ENCODE data around the gene DPP10.

Gene DPP10

DNA sequence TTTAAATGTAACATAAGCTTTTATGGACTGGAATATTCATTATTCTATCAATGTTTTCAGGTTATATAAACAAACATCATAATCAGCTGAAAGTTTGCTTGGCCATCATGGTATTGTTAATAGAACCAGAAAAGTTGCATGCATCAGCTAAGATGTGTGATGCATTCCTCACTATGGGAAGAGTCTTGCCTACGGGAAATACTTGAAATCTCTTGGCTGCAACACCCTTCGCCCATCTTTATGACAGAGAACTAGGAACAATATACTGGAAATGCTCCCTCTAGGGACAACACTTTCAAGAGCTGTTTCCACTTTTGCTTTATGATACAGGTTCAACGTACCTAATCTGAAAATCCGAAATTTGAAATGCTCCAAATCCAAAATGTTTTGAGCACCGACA, 1390.8 kb downstream of the DPP10 start:
- no peak for DNase-seq

DNA sequence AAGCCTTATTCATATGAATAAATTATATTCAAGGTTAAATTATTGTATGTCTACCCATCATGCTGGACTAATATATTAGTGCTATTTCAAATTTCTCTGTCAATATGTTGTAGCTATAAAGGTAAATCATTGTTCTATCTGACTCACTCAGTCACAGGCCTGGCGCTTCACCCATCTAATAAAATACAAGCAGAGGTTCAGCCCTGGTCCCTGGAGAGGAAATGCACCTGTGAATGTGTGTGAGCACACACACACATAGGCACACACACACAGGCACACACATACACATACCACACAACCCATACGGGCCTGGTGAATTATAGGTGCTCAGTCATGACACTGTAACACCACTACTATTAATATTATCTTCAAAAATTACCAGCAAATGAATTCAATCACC, 1396.1 kb downstream of the DPP10 start:
- DNase-seq = no peak

DNA sequence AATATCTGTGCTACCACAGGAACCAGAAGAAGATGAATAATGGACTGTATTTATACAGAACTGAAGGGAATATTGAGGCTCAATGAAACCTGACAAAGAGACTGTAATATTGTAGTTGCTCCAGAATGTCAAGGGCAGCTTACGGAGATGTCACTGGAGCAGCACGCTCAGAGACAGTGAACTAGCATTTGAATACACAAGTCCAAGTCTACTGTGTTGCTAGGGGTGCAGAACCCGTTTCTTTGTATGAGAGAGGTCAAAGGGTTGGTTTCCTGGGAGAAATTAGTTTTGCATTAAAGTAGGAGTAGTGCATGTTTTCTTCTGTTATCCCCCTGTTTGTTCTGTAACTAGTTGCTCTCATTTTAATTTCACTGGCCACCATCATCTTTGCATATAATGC, 1399.9 kb downstream of the DPP10 start:
- no peak for DNase-seq

DNA sequence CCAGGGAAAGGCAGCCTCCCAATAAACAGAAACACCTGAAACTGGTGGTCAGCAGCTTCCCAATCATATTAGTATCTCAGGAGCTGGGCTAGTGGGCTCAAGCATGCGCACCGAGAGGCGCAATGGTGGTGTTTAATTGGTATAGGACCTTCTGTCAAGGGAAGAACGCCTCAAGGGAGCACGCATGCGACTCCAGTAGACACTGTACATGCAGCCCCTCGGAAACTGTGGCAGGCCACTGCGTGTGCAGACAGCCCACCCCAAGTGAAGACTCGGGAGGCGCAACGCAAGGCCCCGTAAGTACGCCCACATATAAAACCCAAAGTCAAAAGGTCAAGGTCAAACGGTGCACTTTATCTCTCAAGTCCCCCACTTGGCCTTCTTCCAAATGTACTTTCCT, 1405.8 kb downstream of the DPP10 start:
- no peak for DNase-seq

DNA sequence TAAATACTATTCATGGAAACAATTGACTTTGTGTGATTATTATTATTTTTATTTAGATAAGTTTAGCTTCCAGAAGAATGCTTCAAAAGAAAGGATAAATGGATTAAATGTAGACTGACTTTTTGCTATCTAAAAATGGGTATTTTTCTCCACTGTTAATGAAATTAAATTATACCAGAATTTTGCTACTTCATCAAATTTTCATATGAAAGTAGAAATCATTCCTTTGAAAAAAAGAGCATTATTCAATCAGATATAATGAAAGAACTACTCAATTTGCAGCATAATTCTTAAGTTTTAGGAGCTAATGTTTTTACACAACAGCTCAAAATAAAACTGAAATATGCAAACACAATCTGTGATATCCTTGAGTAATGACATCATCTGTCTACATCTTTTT, 1424.6 kb downstream of the DPP10 start:
- no peak for DNase-seq

DNA sequence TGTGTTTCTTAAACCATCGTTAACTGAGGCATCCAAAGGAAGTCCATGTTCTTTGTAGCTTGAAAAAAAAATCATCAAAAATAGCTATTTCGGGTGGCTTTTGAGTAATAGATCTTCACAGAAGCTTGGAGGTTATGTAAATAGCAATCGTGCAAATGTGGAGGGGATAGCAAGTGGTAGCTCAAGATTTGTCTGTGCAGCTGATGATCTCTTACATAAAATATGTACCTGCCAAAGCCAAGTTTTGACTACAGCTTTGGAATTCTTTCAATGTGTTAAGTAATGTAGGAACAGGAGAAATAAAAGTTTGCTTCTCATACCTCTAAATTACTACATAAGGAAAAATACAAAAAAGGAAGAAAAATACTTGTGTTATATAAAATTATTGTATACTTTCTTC, 1432.0 kb downstream of the DPP10 start:
- no peak for DNase-seq

DNA sequence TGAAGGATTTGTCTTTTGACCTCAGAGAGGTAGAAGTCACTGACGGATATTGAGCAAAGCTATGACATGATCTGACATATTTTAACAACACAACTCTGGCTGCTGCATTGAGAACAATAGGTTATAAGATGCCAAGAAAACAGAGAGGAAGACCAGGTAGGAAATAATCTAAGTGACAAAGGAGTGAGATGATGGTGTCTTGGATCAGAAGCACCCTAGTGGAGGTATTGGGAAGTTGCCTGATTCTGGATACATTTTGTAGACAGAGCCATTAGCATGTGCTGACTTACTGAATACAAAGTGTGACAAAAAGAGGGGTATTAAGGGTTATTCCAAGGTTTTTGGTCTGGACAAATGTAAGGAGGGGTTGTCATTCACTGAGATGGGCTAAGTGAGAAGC, 1438.1 kb downstream of the DPP10 start:
- no peak for DNase-seq

DNA sequence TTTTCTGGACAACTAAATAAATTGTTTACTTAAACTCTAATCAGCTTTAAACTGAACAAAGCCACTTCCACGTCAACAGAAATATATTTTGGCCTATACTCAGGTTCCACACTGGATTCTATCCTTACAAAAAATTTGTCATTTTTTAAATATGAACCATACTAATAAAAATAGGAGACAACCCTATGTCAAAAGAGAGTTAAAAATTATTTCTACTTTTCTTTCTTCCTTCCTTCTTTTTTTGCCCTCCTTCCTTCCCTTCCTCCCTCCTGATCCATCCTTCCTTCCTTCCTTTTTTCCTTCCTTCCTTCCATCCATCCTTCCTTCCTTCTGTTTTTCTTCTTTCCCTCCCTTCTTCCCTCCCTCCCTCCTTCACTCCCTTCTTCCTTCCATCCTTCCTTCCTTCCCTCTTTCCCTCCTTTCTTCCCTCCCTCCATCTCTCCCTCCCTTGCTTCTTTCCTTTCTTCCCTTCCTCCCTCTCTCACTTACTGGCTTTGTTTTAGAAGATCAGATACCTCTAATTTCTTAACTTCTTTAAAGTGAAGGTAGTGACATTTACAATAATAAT, 1444.9 kb downstream of the DPP10 start:
- DNase-seq = no peak
